Measurements from ENCODE around the gene SMARCB1. TPM values are rescaled to one million over a fixed set of nuclear protein-coding genes. Genes with fewer than 3 reads are reported as not detected.

Gene SMARCB1
- total and polyA plus RNA-seq, 2 donors (not counting 1 experiment from before 2014, with no cell fraction given): 20.5 to 86.4 TPM

DNA sequence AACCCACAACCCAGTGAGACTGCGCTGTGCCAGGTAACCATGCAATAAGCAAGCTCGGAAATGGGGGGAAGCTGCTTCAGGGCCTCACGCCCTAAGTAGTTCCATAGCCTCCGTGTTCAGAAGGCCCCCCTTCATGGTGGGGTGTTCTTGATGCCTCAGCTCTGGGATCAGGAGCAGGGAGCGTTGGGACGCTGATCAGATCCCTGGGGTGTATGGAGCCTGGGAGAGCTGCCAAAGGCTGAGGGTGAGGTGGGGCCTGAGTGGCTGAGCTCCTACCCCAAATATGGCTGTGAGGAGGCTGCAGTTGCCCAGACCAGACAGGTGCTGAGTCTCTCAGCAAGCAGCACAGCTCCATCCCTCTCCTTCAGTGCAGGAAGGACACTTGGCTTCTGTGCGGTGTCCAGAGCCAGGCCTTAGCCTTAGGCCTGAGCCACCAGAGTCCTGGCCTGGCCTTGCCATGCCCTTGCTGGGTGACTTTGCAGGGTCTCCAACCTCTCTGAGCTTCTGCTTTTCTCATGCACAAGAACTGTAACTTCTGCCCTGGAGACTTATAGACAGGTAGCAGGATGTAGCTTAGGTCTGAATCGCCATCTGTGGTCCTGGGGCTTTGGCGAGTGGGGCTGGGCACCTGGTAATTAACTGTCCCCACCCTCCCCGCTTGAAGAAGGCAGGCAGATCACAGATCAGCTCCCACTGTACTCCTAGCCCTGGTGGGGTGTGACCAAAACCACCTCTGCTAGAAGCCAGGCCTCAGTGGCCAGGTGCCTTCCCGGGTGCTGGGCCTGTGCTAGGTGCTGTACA is 8.8 kb upstream of the SMARCB1 start:
- H3K36me3 ChIP-seq (ENCODE audit: control insufficient read depth, insufficient read depth, low read length): no peaks in the 10 kb centered on the region
- H3K27ac ChIP-seq (ENCODE audit: insufficient read depth, low read length): no peak overlapping the region
- H4K20me1 ChIP-seq (ENCODE audit: control insufficient read depth, extremely low read depth, insufficient read depth, low read length): no peaks in the 10 kb centered on the region
- H3K9ac ChIP-seq (ENCODE audit: insufficient read depth, low read length): no peak overlapping the region
- no peak overlapping the region for H2AFZ ChIP-seq (ENCODE audit: low read length)
- no peak overlapping the region for H3K4me2 ChIP-seq (ENCODE audit: extremely low read depth, insufficient read depth, low read length)
- no peaks in the 10 kb centered on the region for H3K9me3 ChIP-seq (ENCODE audit: control insufficient read depth, insufficient read depth, low read depth, low read length)
- H3K4me1 ChIP-seq (ENCODE audit: control insufficient read depth, extremely low read depth, insufficient read depth, low read length): peaks cover 10% of the 10 kb centered on the region
- TF ChIP-seq EZH2 (IDR thresholded peaks at IDR 0.05; ENCODE audit: low read length, missing control alignments): no peak
- TF ChIP-seq, protein P1, sequence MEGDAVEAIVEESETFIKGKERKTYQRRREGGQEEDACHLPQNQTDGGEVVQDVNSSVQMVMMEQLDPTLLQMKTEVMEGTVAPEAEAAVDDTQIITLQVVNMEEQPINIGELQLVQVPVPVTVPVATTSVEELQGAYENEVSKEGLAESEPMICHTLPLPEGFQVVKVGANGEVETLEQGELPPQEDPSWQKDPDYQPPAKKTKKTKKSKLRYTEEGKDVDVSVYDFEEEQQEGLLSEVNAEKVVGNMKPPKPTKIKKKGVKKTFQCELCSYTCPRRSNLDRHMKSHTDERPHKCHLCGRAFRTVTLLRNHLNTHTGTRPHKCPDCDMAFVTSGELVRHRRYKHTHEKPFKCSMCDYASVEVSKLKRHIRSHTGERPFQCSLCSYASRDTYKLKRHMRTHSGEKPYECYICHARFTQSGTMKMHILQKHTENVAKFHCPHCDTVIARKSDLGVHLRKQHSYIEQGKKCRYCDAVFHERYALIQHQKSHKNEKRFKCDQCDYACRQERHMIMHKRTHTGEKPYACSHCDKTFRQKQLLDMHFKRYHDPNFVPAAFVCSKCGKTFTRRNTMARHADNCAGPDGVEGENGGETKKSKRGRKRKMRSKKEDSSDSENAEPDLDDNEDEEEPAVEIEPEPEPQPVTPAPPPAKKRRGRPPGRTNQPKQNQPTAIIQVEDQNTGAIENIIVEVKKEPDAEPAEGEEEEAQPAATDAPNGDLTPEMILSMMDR (conservative IDR thresholded peaks at IDR 0.05 in 1 of 2, IDR thresholded peaks at IDR 0.05 in 1 of 2; ENCODE audit: low read depth in 1 of 2, low read length in 2 of 2): no peak
- no peak overlapping the region for H3K4me3 ChIP-seq (replicated peaks in 1 of 4; ENCODE audit: control extremely low read depth in 1 of 4, insufficient read depth in 1 of 4, low read depth in 3 of 4, low read length in 4 of 4)
- H3K27me3 ChIP-seq (ENCODE audit: control insufficient read depth, insufficient read depth, low read length): no peaks in the 10 kb centered on the region
- no peaks in the 10 kb centered on the region for H3K79me2 ChIP-seq (ENCODE audit: control insufficient read depth, insufficient read depth, low read length)
- no peak for DNase-seq (ENCODE audit: low read depth in 2 of 2)

DNA sequence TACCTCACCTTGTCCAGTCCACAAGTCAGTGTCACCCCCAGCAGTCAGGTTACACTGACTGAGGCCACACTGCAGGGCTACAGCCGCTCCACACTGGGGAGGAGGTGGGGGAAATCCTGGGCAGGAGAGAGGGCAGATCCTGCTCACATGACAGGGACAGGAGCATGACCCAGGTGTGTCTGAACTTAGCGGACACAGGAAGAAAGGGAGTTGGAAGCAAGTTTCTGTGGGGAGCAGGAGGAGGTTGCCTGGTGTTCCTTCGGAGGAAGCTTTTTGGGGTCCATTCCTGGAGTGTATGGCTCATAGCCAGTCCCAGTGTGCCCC is 8.2 kb upstream of the SMARCB1 start:
- no peak overlapping the region for H3K27ac ChIP-seq (ENCODE audit: insufficient read depth, low read length)
- TF ChIP-seq, protein P1 (conservative IDR thresholded peaks at IDR 0.05 in 1 of 2, IDR thresholded peaks at IDR 0.05 in 1 of 2; ENCODE audit: low read depth in 1 of 2, low read length in 2 of 2): no peak
- no peak for TF ChIP-seq EZH2 (IDR thresholded peaks at IDR 0.05; ENCODE audit: low read length, missing control alignments)
- no peak overlapping the region for H3K4me2 ChIP-seq (ENCODE audit: extremely low read depth, insufficient read depth, low read length)
- no peaks in the 10 kb centered on the region for H3K79me2 ChIP-seq (ENCODE audit: control insufficient read depth, insufficient read depth, low read length)
- H3K27me3 ChIP-seq (ENCODE audit: control insufficient read depth, insufficient read depth, low read length): no peaks in the 10 kb centered on the region
- peaks cover 10% of the 10 kb centered on the region for H3K4me1 ChIP-seq (ENCODE audit: control insufficient read depth, extremely low read depth, insufficient read depth, low read length)
- H2AFZ ChIP-seq (ENCODE audit: low read length): no peak overlapping the region
- no peak for DNase-seq (ENCODE audit: low read depth in 2 of 2)
- no peaks in the 10 kb centered on the region for H3K36me3 ChIP-seq (ENCODE audit: control insufficient read depth, insufficient read depth, low read length)
- H3K4me3 ChIP-seq (replicated peaks in 1 of 4; ENCODE audit: control extremely low read depth in 1 of 4, insufficient read depth in 1 of 4, low read depth in 3 of 4, low read length in 4 of 4): no peak overlapping the region
- H4K20me1 ChIP-seq (ENCODE audit: control insufficient read depth, extremely low read depth, insufficient read depth, low read length): no peaks in the 10 kb centered on the region
- H3K9me3 ChIP-seq (ENCODE audit: control insufficient read depth, insufficient read depth, low read depth, low read length): no peaks in the 10 kb centered on the region
- no peak overlapping the region for H3K9ac ChIP-seq (ENCODE audit: insufficient read depth, low read length)

DNA sequence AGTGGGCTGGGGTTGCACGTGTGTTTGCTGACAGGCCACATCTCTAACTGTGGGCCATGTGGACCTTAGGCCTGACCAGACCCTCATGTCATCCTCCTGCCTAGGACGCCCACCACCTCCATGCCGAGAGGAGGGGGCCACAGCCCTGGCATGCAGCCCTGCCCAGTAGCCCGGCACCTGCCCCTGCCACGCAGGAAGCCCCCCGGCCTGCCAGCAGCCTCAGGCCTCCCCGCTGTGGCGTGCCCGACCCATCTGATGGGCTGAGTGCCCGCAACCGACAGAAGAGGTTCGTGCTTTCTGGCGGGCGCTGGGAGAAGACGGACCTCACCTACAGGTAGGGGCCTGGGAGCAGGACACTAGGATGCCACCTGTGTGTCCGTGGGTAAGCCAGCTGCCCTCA is 7.7 kb upstream of the SMARCB1 start:
- Histone ChIP-seq H3K4me3 (replicated peaks in 1 of 4; ENCODE audit: control extremely low read depth in 1 of 4, insufficient read depth in 1 of 4, low read depth in 3 of 4, low read length in 4 of 4) (no peak overlapping the region), H3K4me2 (ENCODE audit: extremely low read depth, insufficient read depth, low read length) (no peak overlapping the region), H3K79me2 (ENCODE audit: control insufficient read depth, insufficient read depth, low read length) (no peaks in the 10 kb centered on the region), H4K20me1 (ENCODE audit: control insufficient read depth, extremely low read depth, insufficient read depth, low read length) (no peaks in the 10 kb centered on the region), H2AFZ (ENCODE audit: low read length) (no peak overlapping the region), H3K9ac (ENCODE audit: insufficient read depth, low read length) (no peak overlapping the region), H3K9me3 (ENCODE audit: control insufficient read depth, insufficient read depth, low read depth, low read length) (no peaks in the 10 kb centered on the region), H3K36me3 (ENCODE audit: control insufficient read depth, insufficient read depth, low read length) (no peaks in the 10 kb centered on the region), H3K27me3 (ENCODE audit: control insufficient read depth, insufficient read depth, low read length) (no peaks in the 10 kb centered on the region), H3K4me1 (ENCODE audit: control insufficient read depth, extremely low read depth, insufficient read depth, low read length) (peaks cover 10% of the 10 kb centered on the region), H3K27ac (ENCODE audit: insufficient read depth, low read length) (no peak overlapping the region)
- no peak for TF ChIP-seq EZH2 (IDR thresholded peaks at IDR 0.05; ENCODE audit: low read length, missing control alignments)
- TF ChIP-seq, protein P1 (conservative IDR thresholded peaks at IDR 0.05 in 1 of 2, IDR thresholded peaks at IDR 0.05 in 1 of 2; ENCODE audit: low read depth in 1 of 2, low read length in 2 of 2): no peak
- no peak for DNase-seq (ENCODE audit: low read depth in 2 of 2)

All from fibroblast of lung (primary cell).